Measurements from ENCODE around the gene DCAF6.
A peak's percentile ranks its signal among the peaks of the same experiment; 100 is the strongest.
"Not testable (repeated sequence)": the region's sequence is repeated elsewhere in the genome, so short reads cannot be mapped to it uniquely, and the experiment has no call there.

The DCAF6 gene

DNA sequence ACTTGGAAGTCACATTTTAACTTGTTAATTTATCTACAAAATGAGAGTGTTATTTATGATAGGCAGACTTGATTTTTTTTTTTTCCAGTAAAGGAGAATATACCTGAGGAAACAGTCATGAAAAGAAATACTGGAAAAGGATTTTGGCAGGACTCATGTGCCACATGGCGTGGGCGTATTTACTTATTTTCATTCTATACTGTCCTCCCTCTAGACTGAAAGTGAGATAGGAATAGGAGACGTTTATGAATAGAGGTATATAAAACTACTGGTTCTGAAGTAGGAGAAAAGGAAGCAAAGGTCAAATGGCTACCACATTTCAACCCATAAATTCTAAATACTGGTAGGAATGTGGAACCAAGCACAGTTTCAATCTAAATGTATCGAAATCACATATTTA is 95.1 kb downstream of the DCAF6 start:
- no peak for DNase-seq

GRCh38 chr1:168032029-168032428 is 95.5 kb downstream of the DCAF6 start:
- no peak for DNase-seq

DNA sequence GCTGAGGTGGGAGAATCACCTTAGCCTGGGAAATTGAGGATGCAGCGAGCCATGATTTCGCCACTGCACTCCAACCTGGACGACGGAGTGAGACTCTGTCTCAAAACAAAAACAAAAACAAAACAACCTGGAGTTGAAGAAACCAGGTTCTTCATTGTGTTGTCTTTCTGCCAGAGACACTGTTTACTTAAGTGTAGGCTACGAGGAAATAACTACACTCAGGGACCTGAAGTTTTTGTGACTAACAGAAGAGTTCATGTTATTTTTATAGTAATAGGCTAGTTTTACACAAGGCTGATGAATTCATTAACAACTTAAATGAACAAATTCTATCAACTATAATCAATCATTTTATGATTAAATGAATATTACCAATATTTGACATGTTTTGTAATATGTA is 98.9 kb downstream of the DCAF6 start:
- no peak for DNase-seq

GRCh38 chr1:168042362-168042761 is 105.9 kb downstream of the DCAF6 start:
- no peak for DNase-seq

DNA sequence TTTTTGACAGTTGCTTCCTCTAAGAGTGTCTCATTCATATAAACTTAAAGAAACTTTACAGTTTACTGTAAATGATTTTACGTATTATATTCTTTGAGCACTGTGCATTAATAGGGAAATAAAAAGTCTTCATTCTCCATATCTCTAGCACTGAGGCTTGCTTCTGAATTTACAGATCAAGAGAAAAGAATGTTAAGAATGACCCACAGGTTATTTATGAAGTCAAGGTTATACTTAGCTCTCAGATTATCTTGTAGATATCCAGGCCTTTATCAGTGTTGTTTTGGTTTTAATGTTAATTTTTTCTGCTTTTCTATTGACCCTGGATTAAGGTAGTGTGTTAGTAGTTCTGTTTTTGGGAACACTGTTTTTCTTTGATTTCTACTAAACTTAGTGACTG is 108.8 kb downstream of the DCAF6 start:
- DNase-seq = no peak

- DNase-seq = no peak
Observed at GRCh38 chr1:168050307-168050706, 113.8 kb downstream of the DCAF6 start.

DNA sequence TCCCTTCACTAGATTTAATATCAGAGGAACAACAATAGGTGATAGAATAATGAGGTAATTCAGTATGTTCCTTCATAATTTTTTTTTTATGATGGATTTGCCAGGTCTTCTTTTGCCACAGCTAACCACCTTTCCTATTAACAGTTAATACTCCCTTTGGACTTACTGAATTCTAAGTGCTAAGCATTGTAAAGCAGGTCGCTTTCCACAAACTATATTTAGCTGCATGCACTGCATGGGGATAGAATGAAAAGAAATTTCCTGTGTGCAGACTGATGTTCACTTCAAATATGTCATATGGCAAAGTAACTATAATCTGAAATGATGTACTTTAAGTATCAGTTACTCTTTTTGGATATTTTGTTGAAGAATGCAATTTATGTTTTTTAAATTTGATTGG is 114.4 kb downstream of the DCAF6 start:
- no peak for DNase-seq

DNA sequence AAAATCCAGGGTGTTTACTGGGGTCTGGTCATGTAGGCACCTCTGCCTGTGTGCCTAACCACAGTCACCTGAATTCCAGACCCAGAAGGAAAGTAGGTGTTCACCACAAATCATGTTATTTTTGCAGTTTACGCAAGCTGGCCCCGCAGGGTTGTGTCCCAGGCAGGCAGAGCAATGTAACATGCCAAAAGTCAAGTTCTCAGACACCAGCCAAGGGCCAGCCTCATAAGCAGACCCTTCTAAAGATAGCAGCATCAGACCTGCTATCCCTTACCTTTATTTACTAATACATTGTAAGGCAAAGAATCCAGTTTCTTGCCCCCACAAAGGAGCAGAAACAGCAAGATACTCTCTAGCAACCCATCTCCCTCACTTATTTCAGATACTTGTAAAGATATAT is 117.2 kb downstream of the DCAF6 start:
- no peak for DNase-seq

GRCh38 chr1:168054117-168054516 is 117.6 kb downstream of the DCAF6 start:
- no peak for DNase-seq

- DNase-seq = not testable (repeated sequence)
Observed at GRCh38 chr1:168056152-168056551, 119.7 kb downstream of the DCAF6 start.

DNA sequence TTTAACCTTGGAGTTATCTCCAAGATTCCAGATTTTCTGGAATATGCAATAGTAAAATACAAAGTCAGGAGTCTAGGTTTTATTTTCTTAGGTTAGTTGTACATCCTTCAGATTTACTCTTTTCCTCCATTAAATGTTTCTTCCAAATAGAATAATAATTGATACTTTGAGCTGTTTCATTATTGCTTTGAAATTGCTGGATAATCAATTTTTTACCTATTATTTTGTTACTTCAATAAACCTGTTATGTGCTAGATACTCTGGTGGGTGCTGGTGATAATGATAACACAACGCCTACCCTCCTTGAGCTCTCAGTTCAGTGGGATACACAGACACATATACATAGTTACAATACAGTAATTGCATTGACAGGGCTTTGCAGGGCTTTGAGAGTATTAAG is 120.9 kb downstream of the DCAF6 start:
- no peak for DNase-seq

GRCh38 chr1:168057921-168058320 is 121.4 kb downstream of the DCAF6 start:
- DNase-seq = no peak

DNA sequence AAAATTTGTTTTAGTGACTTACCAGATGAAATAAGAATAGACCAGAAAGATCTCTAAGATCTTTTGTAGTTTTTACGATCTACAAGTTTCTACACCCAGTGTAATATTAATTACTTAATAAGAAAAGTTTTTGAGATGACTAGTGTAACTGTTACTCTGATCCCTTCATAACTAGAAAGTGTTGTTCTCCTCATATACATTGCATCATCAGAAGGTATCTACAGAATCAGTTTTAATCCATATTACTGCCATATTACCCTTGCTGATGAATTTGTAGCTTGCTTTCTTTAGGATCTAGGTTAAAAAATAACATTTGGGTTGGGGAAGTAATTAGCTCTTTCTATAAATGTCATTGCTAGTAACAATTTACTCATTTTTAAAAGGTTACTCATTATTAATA is 127.7 kb downstream of the DCAF6 start:
- DNase-seq = no peak

GRCh38 chr1:168065506-168065905 is 129.0 kb downstream of the DCAF6 start:
- DNase-seq = no peak

DNA sequence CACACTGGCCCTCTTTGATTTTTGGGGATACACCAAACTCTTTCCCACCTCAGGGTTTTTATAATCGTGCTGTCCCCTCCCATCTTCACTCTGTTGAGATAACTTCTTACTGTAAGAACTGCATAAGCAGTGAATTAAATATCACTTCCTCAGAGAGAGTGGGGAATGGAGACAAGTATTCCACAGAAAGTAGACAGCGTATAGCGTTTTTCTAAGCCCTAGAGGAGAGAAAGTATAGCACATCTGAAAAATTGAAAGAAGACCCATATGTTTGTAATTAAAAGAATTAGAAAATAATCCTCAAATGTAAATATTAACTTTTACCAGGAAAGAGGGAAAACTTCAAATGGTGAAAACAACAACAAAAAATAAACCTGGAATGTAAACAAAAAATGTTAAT is 132.9 kb downstream of the DCAF6 start:
- DNase-seq = no peak

DNA sequence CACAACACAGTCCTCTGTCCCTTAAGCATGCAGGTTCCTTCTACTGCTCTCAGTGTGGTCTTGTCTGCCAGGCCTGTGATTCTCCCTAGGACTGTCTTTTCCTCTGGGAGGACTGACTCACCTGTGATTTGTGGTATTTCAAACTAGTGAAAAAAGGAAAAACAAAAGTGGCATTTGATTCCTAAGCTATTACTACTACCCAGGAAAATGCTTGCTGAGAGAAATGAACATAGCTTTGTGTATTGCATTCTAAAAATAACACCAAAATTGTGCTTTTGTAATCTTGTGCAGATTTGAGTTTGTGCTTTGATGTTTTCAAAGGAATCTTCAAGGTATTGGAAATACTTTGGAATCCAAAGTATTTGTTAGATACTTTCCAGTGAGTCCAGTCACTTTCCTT is 143.3 kb downstream of the DCAF6 start:
- no peak for DNase-seq

GRCh38 chr1:168081373-168082007 is 145.0 kb downstream of the DCAF6 start:
- no peak for DNase-seq

DNA sequence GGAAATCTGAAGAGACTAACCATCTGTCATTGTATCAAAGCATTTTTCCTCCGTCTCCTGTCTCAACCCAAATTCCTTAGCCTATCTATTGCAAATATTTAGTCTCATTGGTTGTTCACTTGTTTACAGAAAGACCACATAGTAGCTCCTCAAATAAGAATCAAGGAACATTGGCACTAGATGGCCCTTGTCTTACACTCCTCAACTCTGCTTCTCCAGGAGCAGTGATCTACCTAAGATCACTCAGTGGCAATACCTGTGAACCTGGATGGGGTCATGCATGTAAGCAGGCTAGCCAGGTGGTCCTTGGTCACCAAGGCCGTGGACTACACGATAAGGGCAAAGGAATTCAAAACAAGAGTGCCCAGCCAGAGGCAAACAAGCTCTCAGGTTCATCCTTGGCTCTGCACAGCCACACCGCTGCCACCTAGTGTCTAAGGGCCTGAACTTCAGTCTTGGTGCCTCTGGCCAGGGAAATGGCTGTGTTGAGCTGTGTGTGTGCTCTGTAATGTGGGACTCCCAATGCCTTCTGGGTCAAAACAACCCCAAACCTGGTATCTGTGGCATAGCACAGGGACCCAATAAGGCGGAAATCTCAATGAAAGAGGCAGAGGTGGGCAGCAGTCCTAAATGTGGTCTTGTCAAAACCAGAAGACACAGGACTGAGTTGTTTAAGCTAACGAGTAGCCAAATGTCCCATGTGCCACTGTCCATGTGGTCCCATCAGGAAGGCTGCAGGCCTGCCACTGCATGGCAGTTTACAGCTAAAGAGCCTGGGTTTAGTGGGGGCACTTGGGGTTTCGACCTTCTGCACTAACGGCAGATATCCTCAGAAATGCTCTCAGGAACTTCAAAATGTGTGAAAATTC is 145.8 kb downstream of the DCAF6 start:
- peak; percentile 63 for DNase-seq

GRCh38 chr1:168083456-168084325 is 147.2 kb downstream of the DCAF6 start:
- DNase-seq = no peak

DNA sequence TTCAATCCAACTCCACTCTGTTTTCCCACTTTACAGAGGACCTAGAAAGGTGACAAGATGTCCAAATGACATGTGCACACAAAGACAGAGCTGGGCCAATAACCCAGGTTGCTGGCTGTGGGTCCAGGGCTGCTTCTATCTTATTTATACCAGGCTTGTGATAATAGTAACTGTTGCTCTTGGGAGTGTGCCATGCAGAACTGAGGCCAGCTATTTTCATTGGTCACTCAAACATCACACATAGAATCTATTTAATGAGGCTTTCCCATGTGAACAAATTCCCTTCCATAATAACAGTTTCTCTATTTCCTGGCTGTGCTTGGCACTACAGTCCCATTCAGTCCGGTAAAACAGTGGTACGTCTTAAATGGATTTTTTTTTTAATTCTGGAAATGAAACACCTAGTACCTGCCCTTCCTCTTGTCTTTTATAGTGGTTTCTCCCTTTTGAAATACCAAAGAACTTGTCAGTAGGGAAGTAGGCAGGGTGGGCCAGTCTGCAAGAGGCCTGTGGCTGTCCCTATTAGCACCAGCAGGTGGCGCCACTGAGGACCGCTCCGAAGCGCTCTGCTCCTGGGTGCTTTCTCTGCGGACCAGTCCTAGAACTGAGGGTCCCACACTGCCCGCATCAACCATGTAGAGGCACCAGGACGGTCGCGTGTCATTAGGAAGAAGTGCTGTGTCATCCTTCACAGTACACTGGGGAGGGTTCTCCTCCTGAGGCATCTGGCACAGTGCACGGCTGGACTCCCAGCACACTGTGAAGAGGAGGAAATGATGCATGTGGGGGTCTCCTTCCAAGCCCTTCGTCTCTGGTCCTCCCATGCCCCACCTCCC is 148.1 kb downstream of the DCAF6 start:
- peak; percentile 64 for DNase-seq

GRCh38 chr1:168085401-168085872 is 149.0 kb downstream of the DCAF6 start:
- DNase-seq = no peak

DNA sequence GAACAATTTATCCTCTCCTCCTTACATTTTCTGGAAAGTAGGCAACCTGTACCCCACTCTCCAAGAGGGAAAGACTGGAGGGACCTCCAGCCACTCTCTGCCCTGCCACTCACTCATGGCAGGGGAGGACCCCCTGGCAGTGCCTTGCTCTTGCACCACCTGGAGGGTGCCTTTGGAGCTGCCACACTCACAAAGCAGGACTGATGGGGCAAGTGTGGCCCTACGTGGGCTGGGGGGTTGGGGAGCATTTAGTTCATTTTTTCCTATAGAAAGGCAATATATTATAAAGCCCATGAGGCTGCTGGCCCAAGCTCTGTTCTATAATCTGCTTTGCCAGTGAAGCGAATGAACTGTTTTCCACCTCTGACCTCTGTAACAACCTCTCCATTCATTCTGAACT is 150.0 kb downstream of the DCAF6 start:
- DNase-seq = no peak

Data from CD4-positive, alpha-beta T cell treated with Interleukin-6 for 4 hours (primary cell).